GM19351 (cell line): ENCODE measurements around the gene PNLIPRP2.

ENCODE experiments used
- ATAC-seq: cut with Tn5 transposase; IDR thresholded peaks from one replicate; pipeline ENCODE4 v1.9.1; 2021; ENCODE audit warnings: mild to moderate bottlenecking, moderate library complexity; ENCODE audit not compliant: unreplicated experiment

PNLIPRP2 gene

GRCh38 chr10:116676633-116677032, 55.9 kb downstream of the PNLIPRP2 start:
- ATAC-seq = no peak

- ATAC-seq = no peak
Observed at GRCh38 chr10:116679351-116679750, 58.6 kb downstream of the PNLIPRP2 start.

- ATAC-seq = no peak
Observed at GRCh38 chr10:116683166-116683565, 62.4 kb downstream of the PNLIPRP2 start.

GRCh38 chr10:116683821-116684220, 63.1 kb downstream of the PNLIPRP2 start:
- ATAC-seq = no peak

GRCh38 chr10:116684781-116685180, 64.0 kb downstream of the PNLIPRP2 start:
- ATAC-seq = no peak

- ATAC-seq = no peak
Observed at GRCh38 chr10:116685807-116686206, 65.1 kb downstream of the PNLIPRP2 start.

- ATAC-seq = no peak
Observed at GRCh38 chr10:116686632-116687031, 65.9 kb downstream of the PNLIPRP2 start.

GRCh38 chr10:116687633-116688032, 66.9 kb downstream of the PNLIPRP2 start:
- ATAC-seq = no peak

- ATAC-seq = no peak
Observed at GRCh38 chr10:116688241-116688711, 67.5 kb downstream of the PNLIPRP2 start.

GRCh38 chr10:116688741-116689495, 68.2 kb downstream of the PNLIPRP2 start:
- ATAC-seq = no peak

- ATAC-seq = no peak
Observed at GRCh38 chr10:116689744-116690143, 69.0 kb downstream of the PNLIPRP2 start.

- no peak for ATAC-seq
Observed at GRCh38 chr10:116690356-116691322, 69.9 kb downstream of the PNLIPRP2 start.

- ATAC-seq = no peak
Observed at GRCh38 chr10:116691635-116692034, 70.9 kb downstream of the PNLIPRP2 start.

- no peak for ATAC-seq
Observed at GRCh38 chr10:116692225-116692624, 71.5 kb downstream of the PNLIPRP2 start.

- no peak for ATAC-seq
Observed at GRCh38 chr10:116694243-116694926, 73.6 kb downstream of the PNLIPRP2 start.
